ENCODE results near the gene GRM5. TPM values are rescaled to one million over a fixed set of nuclear protein-coding genes. Genes with fewer than 3 reads are reported as not detected.
A peak's percentile ranks its signal among the peaks of the same experiment; 100 is the strongest.

Gene GRM5
- total RNA-seq, 3 donors from 2014 or later, result not detected

- H3K4me1 ChIP-seq (ENCODE audit: low read depth), result no peaks in the 10 kb centered on the region
- TF ChIP-seq CTCF (IDR thresholded peaks at IDR 0.05), result no peak
- intact Hi-C loops (cut with DNase I, micrococcal nuclease), result no loop called here
- DNase-seq, result no peak
- H3K4me3 ChIP-seq, result no peak overlapping the region
- ATAC-seq, result no peak
- no peaks in the 10 kb centered on the region for H3K9me3 ChIP-seq
- no peaks in the 10 kb centered on the region for H3K36me3 ChIP-seq (ENCODE audit: low read depth)
These were observed 521.0 kb downstream of the GRM5 start for GRCh38 chr11:88544656-88545280.

- intact Hi-C loops (cut with DNase I, micrococcal nuclease), result no loop called here
- DNase-seq (peak; percentile 57 to 90 (median 85)), ATAC-seq (peak; percentile 100)
- peak; percentile 78 for TF ChIP-seq CTCF (IDR thresholded peaks at IDR 0.05)
- Histone ChIP-seq H3K36me3 (ENCODE audit: low read depth) (no peaks in the 10 kb centered on the region), H3K4me3 (no peak overlapping the region), H3K4me1 (ENCODE audit: low read depth) (no peaks in the 10 kb centered on the region), H3K9me3 (no peaks in the 10 kb centered on the region)
These were observed 521.7 kb downstream of the GRM5 start for GRCh38 chr11:88543902-88544655.

GRCh38 chr11:88541006-88541405 is 524.8 kb downstream of the GRM5 start:
- Histone ChIP-seq H3K9me3 (no peaks in the 10 kb centered on the region), H3K4me3 (no peak overlapping the region), H3K4me1 (ENCODE audit: low read depth) (no peaks in the 10 kb centered on the region), H3K36me3 (ENCODE audit: low read depth) (no peaks in the 10 kb centered on the region)
- TF ChIP-seq CTCF (IDR thresholded peaks at IDR 0.05), result no peak
- DNase-seq, result no peak
- ATAC-seq, result no peak
- intact Hi-C loops (cut with DNase I, micrococcal nuclease), result no loop called here

GRCh38 chr11:88538098-88538497 is 527.7 kb downstream of the GRM5 start:
- no peak for DNase-seq
- intact Hi-C loops (cut with DNase I, micrococcal nuclease), result no loop called here
- no peak for ATAC-seq
- no peaks in the 10 kb centered on the region for H3K9me3 ChIP-seq
- H3K4me1 ChIP-seq (ENCODE audit: low read depth), result no peaks in the 10 kb centered on the region
- H3K36me3 ChIP-seq (ENCODE audit: low read depth), result no peaks in the 10 kb centered on the region
- H3K4me3 ChIP-seq, result no peak overlapping the region
- TF ChIP-seq CTCF (IDR thresholded peaks at IDR 0.05), result no peak

GRCh38 chr11:88537613-88538012 is 528.2 kb downstream of the GRM5 start:
- DNase-seq (no peak), ATAC-seq (no peak)
- Histone ChIP-seq H3K4me1 (ENCODE audit: low read depth) (no peaks in the 10 kb centered on the region), H3K4me3 (no peak overlapping the region), H3K36me3 (ENCODE audit: low read depth) (no peaks in the 10 kb centered on the region), H3K9me3 (no peaks in the 10 kb centered on the region)
- intact Hi-C loops (cut with DNase I, micrococcal nuclease), result no loop called here
- no peak for TF ChIP-seq CTCF (IDR thresholded peaks at IDR 0.05)
